ENCODE results near the gene SWAP70.
"Not testable (repeated sequence)": the region's sequence is repeated elsewhere in the genome, so short reads cannot be mapped to it uniquely, and the experiment has no call there.

Gene SWAP70

GRCh38 chr11:9663699-9664275 is at the start of gene SWAP70:
Gene SWAP70, plus strand, starts transcription at chr11:9664077. Its CDS starts 103 bp downstream, at chr11:9664180.
- peak; percentile 68 for DNase-seq

GRCh38 chr11:9615031-9615451 is 48.8 kb upstream of the SWAP70 start:
- DNase-seq, result no peak

DNA sequence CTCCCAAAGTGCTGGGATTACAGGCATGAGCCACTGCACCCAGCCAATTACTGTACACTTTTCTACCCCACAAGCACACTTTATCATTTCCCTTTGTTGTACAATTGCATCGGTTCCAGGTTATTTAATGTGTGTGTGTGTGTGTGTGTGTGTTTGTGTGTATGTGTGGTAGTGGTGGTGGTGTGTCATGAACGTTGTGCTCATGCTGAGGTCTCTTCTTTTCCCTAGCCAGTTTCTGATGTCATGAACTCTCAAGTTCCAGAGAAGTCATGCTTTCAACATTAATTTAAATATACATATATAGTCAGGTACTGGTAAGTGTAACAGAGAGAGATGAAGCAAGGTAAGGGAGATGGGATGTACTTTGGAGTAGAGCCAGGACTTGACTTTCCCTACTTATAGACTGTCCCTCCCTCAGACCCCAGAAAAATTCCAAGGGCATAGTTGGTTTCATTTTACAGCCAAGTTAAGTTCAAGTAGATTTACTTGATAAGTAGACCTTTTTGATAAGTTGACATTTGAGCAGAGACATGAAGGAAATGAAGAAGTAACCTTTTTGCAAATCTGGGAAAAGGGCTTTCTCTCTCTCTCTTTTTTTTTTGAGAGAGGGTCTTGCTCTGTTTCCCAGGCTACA is 47.7 kb upstream of the SWAP70 start:
- DNase-seq, result no peak

DNA sequence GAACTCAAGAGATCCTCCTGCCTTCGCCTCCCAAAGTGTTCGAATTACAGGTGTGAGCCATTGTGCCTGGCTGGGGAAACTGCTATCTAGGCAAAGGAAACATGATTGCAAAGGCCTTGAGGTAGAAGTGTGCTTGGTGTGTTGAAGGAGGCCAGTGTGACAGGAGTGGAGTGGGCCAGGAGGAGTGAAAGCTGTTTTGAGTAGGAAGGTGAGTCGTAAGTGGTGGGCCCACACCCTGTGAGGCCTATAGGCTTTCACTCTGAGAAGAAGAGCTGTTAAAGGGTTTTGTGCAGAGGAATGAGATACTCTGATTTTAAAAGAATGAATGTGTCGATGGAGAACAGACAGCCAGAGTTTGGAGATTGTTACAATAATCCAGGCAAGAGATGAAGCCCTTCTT is 47.0 kb upstream of the SWAP70 start:
- DNase-seq, result no peak

- no peak for DNase-seq
Observed at GRCh38 chr11:9617940-9618339, 45.9 kb upstream of the SWAP70 start.

DNA sequence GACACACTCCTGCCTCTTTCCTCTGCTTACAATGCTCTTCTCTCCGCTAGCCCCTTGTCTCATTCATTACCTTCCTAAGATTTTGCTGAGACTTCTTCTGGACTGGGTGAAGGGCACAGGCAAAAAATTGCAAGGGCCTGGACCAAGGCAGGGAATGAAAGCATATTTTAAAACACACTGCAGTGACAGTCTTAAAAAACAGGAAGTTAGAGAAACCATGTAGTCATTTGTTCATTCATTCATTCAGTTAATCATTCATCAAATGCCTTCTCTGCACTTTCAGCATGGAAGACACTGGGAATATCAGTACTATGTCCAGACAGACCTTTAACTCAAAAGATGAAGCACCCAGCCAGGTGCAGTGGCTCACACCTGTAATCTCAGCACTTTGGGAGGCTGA is 44.9 kb upstream of the SWAP70 start:
- DNase-seq, result no peak

DNA sequence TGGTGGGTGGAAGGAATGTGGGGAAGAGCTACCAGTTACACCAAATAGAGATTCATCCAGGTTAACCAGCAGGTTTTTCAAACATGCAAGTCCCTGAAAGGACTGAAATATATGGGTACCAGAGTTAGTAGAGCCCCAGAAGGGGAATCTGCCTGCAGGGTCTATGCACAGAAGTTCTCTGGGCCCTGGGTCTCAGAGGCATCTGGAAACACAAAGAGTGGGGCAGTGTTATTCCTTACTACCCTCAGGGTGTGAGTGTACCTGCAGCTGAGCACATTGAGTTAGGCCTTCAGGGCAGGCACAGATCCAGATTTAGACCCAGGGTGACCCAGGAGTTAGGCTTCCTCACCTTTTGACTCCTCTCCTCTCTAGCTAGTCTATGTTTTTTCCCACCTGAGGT is 43.9 kb upstream of the SWAP70 start:
- no peak for DNase-seq

DNA sequence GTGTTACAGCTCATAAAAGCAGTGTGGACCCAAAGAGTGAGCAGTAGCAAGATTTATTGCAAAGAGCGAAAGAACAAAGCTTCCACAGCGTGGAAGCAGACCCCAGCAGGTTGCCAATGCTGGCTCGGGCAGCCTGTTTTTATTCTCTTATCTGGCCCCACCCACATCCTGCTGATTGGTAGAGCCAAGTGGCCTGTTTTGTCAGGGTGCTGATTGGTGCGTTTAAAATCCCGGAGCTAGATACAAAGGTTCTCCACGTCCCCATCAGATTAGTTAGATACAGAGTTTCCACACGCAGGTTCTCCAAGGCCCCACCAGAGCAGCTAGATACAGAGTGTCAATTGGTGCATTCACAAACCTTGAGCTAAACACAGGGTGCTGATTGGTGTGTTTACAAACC is 41.5 kb upstream of the SWAP70 start:
- not testable (repeated sequence) for DNase-seq

DNA sequence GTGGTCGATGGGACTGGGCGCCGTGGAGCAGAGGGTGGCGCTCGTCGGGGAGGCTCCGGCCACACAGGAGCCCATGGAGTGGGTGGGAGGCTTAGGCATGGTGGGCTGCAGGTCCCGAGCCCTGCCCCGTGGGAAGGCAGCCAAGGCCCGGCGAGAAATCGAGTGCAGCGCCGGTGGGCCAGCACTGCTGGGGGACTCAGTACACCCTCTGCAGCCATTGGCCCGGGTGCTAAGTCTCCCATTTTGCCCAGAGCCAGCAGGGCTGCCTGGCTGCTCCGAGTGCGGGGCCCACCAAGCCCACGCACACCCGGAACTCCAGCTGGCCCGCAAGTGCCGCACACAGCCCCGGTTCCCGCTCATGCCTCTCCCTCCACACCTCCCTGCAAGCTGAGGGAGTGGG is 40.8 kb upstream of the SWAP70 start:
- not testable (repeated sequence) for DNase-seq

DNA sequence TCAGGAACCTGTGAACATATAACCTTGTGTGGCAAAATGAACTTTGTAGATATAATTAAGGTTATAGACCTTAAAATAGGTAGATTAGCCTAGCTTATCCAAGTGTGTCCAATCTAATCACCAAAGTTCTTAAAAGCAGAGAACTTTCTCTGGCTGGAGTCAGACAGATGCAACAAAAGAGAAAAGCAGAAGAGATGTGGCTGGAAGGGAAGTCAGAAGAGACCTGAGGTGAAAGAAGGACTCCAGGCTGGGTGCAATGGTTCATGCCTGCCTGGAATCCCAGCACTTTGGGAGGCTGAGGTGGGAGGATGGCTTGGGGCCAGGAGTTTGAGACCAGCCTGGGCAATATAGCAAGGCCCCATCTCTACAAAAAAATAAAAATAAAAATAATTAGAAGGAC is 39.4 kb upstream of the SWAP70 start:
- no peak for DNase-seq

DNA sequence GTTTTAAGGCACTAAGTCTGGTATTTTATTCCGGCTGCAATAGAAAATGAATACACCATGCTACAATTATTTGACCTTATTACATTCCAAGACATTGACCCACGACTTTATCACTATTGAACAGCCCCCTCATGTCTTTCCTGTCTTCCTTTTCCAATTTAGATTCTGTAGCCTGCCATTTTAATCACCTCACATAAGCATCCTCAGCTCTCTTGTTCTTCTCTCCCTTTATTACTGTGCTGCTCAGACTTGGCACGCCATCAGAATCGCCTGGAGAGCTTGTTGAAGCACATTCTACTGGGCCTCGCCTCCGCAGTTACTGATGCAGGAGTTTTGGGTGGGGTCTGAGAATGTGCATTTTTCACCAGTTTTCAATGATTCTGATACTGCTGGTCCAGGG is 38.7 kb upstream of the SWAP70 start:
- no peak for DNase-seq

- no peak for DNase-seq
Observed at GRCh38 chr11:9625728-9626127, 38.1 kb upstream of the SWAP70 start.

- no peak for DNase-seq
Observed at GRCh38 chr11:9626496-9627394, 37.1 kb upstream of the SWAP70 start.

DNA sequence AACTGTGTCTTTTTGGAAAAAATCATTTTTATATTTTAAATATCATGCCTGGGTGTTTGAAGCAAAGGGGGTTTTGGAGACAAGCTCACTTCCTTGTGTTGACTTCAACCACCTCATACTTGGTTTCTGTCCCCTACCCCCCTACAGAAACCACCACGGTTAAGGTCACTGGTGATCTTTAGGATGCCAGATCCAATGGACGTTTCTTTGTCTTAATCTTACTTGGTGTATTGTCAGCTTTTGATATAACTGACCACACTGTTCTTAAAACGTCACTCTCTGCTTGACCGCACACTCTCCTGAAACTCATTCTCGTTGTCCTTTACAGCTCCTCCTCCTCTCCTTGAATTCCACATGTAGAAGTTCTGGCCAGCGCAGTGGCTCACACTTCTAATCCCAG is 34.8 kb upstream of the SWAP70 start:
- DNase-seq, result no peak

GRCh38 chr11:9633679-9634078 is 30.2 kb upstream of the SWAP70 start:
- DNase-seq, result no peak

- no peak for DNase-seq
Observed at GRCh38 chr11:9636691-9637090, 27.2 kb upstream of the SWAP70 start.

DNA sequence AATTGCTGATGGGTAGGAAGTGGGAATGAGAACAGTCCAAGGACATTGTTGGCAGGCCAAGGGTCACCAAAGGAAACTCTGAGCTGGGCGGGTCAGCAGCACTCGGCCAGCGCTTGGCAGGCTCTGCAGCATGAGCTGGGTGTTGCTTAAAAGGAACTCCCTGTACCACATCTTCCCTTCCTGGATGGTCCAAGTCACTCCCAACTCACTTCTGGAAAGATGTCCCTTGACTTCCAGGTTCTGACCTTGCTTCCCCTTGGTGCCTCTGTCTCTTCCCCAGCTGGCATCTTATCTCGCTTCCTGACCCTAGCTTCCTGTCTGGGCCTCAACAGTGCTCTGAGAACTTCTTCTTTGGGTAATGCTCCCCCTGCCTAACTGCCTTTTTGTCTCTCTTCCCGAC is 24.8 kb upstream of the SWAP70 start:
- DNase-seq, result no peak

- DNase-seq, result no peak
Observed at GRCh38 chr11:9639985-9640384, 23.9 kb upstream of the SWAP70 start.

- no peak for DNase-seq
Observed at GRCh38 chr11:9642894-9643293, 21.0 kb upstream of the SWAP70 start.

GRCh38 chr11:9643751-9644150 is 20.1 kb upstream of the SWAP70 start:
- DNase-seq, result no peak

DNA sequence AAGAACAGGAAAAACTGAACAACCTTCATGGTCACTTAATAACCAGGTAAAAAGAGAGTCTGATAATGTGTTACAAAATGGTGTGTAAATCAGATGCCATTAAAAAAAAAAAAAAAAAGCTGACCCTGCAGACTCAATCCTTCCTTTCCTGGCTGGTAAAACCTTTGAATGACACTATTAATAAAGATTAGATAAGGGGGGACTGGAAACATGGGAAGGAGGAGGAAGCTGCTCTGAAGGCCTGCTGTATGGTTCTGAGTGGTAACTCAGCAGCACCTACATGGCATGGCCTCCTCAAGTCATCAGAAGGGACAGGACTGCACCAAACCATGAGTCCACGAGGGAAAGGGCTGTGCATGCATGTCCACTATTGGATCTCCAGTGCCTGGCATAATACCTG is 18.0 kb upstream of the SWAP70 start:
- DNase-seq, result no peak

DNA sequence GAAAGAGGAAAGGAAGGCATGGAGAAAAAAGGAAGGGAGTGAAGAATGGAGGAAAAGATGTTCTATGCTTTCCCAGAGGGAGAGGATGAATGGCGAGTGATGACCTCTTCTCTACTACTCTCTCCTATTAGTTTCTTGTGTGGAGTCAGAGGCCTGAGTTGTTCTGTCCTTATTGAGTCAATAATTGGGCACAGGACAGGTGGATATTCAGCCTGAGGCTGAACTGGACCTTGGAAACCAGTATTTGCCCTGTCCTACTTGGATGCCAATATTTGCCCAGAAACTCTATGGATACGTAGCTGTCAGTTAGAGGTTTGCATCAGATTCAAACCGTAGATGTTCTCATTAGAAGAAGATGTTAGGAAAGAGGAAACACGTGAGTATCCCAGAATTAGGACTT is 17.6 kb upstream of the SWAP70 start:
- DNase-seq, result no peak

DNA sequence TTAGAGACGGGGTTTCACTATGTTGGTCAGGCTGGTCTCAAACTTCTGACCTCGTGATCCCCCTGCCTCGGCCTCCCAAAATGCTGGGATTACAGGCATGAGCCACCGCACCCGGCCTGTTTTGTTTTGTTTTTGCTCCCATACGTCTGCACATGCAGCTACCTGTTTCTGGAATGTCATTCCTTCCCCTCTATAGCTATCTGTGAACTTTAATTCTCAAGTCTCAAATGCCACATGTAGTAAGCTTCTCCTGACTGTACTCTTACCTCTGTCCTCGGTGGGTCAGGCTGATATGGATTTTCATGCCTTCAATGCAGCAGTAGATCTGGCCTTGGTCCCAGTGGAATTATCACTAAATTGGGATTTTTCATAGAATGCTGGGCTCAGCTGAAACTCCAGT is 12.4 kb upstream of the SWAP70 start:
- DNase-seq, result no peak
